Measurements from ENCODE around the gene CLCN1.

Gene CLCN1

GRCh38 chr7:143368387-143368786, 52.5 kb downstream of the CLCN1 start:
- no peak for DNase-seq

- no peak for DNase-seq
These were observed 54.1 kb downstream of the CLCN1 start for GRCh38 chr7:143369678-143370651.

DNA sequence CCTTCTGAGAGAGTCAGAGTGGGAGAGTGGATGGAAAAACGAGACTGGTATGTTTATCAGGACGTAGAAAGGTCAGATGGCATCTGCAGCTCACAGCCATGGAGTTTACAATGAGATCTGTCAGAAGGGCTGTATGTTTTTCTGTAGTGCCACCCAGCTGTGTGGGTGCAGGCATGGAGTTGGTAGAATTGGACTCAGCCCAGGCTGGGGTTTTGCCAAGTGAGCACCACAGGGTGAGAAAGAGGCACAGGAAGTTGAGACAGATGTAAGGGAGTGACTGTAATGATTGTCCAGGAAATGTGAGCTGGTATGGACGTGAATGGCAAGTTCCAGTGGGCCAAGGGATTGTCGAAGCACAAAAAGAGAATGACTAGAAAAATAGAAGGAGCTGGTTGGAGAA, 56.2 kb downstream of the CLCN1 start:
- peak; percentile 85 to 92 (median 88) for DNase-seq

DNA sequence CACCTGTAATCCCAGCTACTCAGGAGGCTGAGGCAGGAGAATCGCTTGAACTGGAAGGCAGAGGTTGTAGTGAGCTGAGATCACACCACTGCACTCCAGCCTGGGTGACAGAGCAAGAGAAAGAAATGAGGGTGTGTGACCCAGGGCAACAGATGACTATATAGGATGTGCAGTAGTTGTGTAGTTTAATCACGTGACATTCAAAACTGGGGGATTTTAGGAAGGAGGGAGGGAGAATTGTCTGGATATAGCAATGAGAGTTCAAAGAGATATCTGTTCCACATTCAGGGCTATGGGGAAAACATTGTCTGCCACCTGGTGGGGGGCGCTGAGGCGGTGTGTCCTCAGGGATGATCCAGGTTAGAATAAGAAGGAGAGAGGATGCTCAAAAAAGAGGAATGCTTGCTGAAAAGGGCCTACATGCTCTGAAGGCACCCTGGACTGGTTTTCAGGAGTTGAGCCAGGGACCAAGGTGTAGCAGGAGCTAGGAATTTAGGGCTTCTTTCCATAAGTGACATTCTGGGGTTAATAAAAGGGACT, 57.4 kb downstream of the CLCN1 start:
- peak in 1 of 3 donors; percentile 47 for DNase-seq

- peak in 2 of 3 donors; percentile 58 to 60 for DNase-seq
These were observed 58.6 kb downstream of the CLCN1 start for GRCh38 chr7:143374561-143374960.

DNA sequence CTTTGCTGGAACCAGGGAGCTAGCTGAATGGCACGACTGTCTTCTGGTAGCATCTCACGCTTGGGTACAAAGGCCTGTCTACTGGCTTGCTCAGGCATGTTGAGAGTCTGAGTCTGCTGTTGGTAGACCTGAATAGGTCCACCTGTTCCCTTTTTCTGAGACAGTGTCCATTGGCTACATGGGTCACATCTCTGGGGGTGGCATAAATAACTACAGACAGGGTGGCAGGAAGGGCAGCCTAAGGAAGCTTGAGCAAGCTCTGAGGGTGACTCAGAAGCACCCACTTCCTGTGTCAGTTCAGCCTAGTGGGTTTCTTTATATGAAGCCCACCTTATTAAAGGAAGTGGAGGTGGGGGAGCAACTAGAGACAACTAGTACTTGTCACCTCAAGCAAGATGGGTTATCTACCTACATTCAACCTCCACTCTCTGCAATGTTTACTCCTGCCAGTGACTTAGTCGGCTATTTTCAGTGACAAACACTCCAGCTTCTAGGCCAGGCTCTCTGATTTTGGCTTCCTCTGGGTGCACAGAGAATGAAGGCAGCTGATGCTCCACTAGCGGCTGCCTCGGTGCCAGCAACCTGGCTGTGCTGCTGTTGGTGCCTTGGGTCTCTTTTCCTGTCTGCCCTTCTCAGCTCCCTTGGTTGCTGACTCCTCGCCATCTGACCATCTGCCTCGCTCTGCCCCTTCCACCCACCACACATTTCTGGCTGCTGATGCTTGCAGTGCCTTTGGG, 59.6 kb downstream of the CLCN1 start:
- peak; percentile 80 to 84 (median 80) for DNase-seq

- DNase-seq, result peak; percentile 73 to 77 (median 77)
These were observed 60.5 kb downstream of the CLCN1 start for GRCh38 chr7:143376396-143376795.

GRCh38 chr7:143379611-143380259, 63.8 kb downstream of the CLCN1 start:
- peak in 1 of 3 donors; percentile 55 for DNase-seq

DNA sequence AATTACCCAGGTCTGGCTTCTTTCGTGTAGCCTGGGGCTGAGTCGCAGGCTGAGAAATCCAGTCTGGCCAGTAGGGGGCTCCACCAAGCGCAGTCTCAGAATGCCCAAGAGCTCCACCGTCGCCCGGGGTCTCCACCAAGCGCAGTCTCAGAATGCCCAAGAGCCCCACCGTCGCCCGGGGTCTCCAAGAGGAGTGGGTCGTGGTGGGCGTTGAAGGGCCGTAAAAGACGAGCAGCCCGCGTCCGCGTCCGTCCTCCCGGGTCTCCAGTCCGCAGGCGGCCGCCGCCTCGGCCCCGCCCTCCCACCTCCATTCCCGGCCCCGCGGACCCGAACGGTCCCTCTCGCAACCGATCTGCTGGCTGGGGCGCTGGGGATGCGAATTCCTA, 64.3 kb downstream of the CLCN1 start:
- peak; percentile 94 to 96 (median 95) for DNase-seq

GRCh38 chr7:143380646-143381426, 64.9 kb downstream of the CLCN1 start, which contains the start of gene ZYX:
ZYX (plus strand) TSS chr7:143381345; CDS start chr7:143381572, 227 bp downstream.
- DNase-seq, result peak; percentile 96 to 98 (median 97)

GRCh38 chr7:143381427-143382125, 65.7 kb downstream of the CLCN1 start:
- DNase-seq, result peak in 2 of 3 donors; percentile 32 to 46

GRCh38 chr7:143382126-143382790, 66.3 kb downstream of the CLCN1 start:
- DNase-seq, result no peak

GRCh38 chr7:143382791-143383641, 67.1 kb downstream of the CLCN1 start:
- no peak for DNase-seq

- peak in 1 of 3 donors; percentile 48 for DNase-seq
These were observed 67.7 kb downstream of the CLCN1 start for GRCh38 chr7:143383642-143383957.

DNA sequence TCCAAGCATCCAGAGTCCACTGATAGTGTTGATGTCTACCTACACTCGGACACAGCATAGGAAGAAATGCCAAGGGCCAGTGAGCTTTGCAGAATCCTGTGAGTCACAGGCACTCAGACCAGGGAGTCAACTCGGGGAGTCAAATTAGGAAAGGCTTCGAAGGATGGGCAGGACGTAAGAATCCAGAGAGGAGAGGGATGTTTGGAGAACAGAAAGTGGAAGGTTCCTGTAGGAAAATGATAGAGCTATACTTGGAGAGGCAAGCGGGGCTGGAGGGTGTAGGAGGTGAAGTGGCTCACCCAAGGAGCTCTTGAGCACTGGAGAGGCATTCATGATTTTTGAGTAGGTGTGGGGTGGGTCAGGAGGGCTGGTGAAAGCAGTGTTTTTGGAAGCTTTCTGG, 68.2 kb downstream of the CLCN1 start:
- peak; percentile 57 to 60 (median 60) for DNase-seq

GRCh38 chr7:143384661-143385631, 69.0 kb downstream of the CLCN1 start:
- peak; percentile 78 to 84 (median 79) for DNase-seq

DNA sequence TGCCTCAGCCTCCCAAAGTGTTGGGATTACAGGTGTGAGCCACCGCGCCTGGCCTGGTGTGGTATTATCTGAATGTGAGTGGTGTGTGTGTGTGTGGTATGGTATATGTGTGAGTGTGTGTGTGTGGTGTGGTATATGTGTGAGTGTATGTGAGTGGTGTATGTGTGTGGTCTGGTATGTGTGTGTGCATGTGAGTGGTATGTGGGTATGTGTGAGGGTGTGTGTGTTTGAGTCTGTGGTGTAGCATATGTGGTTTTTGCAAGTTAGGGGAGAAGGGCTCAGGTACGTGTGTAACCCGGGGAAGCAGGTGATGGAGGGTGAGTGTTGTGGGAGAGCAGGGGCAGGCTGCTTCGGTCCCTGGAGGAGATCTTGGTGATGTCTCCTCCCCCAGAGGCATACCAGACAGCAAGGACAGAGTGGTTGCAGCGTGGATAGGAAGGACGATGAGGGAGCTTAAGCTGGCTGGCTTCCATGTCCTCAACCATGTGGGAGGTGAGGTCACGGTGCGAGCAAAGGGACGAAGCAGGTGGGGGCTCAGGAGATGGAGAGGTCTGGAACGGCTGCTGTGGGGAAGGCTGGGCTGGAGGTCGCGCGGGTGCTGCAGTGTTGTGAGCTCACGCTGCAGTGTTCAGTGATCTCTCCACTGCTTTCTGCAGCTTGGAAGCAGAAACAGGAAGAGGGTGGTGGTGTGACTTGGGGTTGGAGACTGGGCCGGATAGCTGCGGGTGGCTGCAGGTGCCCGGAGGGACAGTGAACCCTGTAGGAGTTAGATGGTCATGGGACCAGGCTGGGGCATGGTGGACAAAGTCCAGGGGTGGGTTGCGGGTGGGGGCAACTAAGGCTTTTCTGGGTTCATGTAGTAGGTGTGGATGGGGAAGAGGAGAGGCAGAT, 70.2 kb downstream of the CLCN1 start:
- peak; percentile 57 to 62 (median 58) for DNase-seq

Measured in suppressor macrophage treated with lipopolysaccharide for 1 hour (primary cell).